Stimulated activated CD4-positive, alpha-beta T cell treated with anti-CD3 and anti-CD28 coated beads, Interleukin-1b, Interleukin-23, amount 100 ng/mL, for 48 hours (primary cell): ENCODE data around the gene ACOX3.

Experiments used
- DNase-seq: peaks from one replicate; pipeline ENCODE4 v3.0.0-alpha.2; 2020

The ACOX3 gene

GRCh38 chr4:8467016-8467415 is 26.5 kb upstream of the ACOX3 start:
- DNase-seq, result no peak

- DNase-seq, result no peak
These were observed 25.4 kb upstream of the ACOX3 start for GRCh38 chr4:8465615-8466611.

DNA sequence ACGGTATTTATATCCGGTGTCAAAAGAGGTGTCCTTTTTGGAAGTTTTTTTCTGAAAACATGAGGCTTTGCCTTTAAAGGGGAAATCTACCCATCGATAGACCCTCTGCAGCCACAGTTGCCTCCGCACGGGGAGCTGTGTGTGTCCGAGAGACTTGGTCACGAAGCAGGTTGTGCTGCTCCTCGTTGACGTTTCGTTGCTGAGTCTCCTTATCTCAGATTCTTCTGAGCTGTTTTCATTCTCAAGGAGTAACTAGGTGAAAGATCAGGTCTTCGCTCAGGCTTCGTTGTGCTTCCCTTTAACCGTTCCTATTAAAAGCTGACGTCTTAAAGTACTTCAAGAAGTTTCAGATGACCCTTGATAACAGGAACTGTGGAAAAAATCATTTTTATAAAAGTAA is 23.9 kb upstream of the ACOX3 start:
- DNase-seq, result no peak

GRCh38 chr4:8463811-8464210 is 23.3 kb upstream of the ACOX3 start:
- DNase-seq, result no peak

DNA sequence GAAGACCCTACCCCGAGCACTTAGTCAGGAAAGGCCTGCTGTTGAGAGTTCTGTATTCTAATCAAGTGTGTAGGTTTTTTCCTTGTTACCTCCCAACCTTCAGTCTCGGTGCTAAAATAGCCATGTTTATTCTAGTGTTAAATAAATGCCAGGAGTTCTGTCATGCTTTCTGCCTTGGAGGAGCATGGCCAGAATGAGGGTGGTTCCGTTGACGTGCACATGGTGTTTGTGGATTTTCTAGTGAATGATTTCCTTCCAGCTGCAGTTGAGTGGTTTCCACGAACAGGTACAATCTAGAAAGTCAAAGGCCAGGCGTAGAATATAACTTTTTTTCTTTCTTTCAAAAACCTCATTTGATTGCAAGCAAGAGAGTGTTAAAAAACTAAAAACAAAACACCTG is 21.1 kb upstream of the ACOX3 start:
- no peak for DNase-seq

DNA sequence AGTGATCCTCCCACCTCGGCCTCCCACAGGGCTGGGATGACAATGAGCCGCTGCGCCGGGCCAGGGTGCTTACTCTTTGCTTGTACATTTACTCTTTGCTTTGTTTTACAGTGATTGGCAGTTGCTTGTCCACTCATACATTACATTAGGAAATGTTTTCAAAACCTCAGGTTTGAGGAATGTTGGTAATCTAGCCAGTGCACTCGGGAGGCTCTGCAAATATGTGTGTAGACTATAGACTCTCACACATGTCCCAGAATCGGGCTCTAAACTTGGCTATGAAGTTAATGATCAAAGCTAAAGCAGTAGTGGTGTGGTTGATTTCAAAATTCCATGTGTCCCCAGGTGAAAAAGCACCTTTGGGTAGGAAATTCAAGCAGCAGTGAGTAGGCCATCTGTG is 20.6 kb upstream of the ACOX3 start:
- DNase-seq, result no peak

- no peak for DNase-seq
These were observed 19.4 kb upstream of the ACOX3 start for GRCh38 chr4:8459867-8460445.

GRCh38 chr4:8457646-8458252 is 17.2 kb upstream of the ACOX3 start:
- DNase-seq, result no peak

DNA sequence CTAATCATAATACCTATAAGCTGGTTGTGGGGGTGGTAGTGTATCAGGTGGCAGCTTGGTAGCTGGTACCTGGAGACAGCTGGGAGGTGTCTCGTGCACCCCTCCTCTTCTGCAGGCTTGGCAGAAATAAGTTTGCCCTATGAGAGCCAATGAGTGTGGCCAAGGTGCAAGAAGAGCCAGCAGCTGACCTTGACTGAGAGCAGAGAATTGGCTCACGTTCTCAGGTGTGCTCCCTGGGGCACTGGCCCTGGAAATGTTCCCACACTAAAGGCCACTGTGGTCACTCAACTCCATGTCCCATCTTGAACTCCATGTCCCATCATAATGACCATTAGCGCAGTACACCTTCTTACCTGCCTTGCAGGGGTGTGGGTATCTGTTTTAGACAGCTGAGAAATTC is 13.4 kb upstream of the ACOX3 start:
- DNase-seq, result no peak

GRCh38 chr4:8451440-8452182 is 11.1 kb upstream of the ACOX3 start:
- DNase-seq, result no peak

- no peak for DNase-seq
These were observed 5.6 kb upstream of the ACOX3 start for GRCh38 chr4:8446122-8446521.

- no peak for DNase-seq
These were observed 3.3 kb upstream of the ACOX3 start for GRCh38 chr4:8443801-8444200.

- no peak for DNase-seq
These were observed 2.3 kb upstream of the ACOX3 start for GRCh38 chr4:8442596-8443358.

- no peak for DNase-seq
These were observed 1.1 kb upstream of the ACOX3 start for GRCh38 chr4:8441499-8442091.

DNA sequence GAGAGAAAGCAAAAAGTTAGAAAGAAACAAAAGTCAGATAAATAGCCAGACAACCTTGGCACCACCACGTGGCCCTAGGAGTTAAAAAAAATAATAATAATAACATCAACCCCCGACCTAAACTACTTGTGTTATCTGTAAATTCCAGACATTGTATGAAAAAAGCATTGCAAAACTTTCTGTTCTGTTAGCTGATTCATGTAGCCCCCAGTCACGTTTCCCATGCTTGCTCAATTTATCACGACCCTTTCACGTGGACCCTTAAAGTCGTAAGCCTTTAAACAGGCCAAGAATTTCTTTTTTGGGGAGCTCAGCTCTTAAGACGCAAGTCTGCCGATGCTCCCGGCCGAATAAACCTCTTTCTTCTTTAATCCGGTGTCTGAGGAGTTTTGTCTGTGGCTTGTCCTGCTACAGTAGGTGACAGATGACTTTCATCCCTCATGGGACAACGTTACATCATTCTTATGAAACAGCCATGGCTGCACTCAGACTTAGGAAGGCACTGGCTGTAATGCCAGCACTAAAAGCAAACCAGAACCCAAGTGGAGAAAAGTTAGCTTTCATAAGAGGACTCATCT is 520 bp downstream of the ACOX3 start:
- peak; percentile 19 for DNase-seq

DNA sequence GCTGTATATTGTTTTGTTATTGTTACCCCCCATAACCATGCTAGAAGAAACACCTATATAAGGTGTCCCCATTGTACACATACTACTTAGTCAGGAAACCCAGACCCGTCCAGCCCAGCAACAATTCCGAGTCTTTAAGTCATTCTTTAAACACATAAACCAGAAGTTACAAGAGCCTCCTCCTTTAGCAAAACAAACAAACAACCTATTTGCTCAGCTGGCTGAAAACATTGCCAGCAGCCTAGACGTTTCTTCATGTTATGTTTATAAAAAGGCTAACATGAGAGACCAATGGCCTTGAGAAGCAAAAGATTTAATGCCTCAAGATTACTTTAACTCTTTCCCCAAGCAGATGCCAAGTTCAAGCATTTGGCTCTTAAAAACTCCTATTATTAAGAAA is 1.4 kb downstream of the ACOX3 start:
- DNase-seq, result no peak

- no peak for DNase-seq
These were observed 1.8 kb downstream of the ACOX3 start for GRCh38 chr4:8438743-8439142.

- no peak for DNase-seq
These were observed 3.2 kb downstream of the ACOX3 start for GRCh38 chr4:8437281-8437680.

DNA sequence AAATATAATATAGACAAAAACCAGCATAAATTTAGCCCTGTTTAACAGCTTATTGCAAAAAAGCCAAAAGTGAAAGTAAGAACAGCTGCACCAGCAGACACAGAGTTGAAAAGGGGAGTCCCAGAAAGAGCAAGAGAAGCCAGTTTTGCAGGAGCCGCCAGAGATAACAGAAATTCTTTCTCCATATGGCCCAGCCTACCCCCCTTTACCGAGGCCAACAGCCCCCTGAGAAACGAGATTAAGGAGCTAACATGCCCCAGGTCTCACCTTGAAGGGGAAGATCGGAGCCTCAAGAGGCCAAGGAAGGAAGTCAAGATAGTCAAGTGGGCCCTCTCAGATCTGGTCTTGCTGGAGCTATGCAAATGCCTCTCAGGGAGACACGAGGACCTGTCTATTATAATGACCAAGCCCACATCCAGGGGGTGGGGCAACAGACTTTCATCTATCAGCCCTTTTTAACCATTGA is 4.8 kb downstream of the ACOX3 start:
- peak; percentile 41 for DNase-seq

- no peak for DNase-seq
These were observed 6.1 kb downstream of the ACOX3 start for GRCh38 chr4:8434251-8435073.

- no peak for DNase-seq
These were observed 7.4 kb downstream of the ACOX3 start for GRCh38 chr4:8433136-8433535.
